ENCODE results near the gene CNPY1. TPM values are rescaled to one million over a fixed set of nuclear protein-coding genes. Genes with fewer than 3 reads are reported as not detected.

The CNPY1 gene
- total RNA-seq, 1 experiment from 2014 or later, result not detected

DNA sequence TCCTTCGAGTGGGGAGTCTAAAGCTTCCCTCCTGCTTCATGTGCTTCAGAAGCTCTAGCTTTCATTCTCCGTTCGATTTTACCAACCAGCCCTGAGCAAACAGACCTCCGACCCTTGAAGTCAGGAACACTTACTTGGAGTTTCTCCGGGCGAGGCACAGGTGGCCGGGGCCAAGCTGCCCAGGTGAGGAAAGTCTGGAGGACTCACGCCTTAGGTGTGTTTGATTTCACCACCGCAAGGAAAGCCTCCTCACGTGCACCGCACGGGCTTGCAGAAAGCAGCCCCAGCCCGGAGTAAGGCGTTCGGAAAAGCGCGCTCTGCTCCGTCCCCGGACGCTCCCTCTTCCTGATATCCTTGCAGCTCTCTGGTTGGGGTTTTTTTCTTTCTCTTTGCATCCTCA, 30.1 kb upstream of the CNPY1 start:
- H3T11ph ChIP-seq (ENCODE audit: low read length), result no peak overlapping the region
- Mint-ChIP-seq H3K9me3 (no peaks in the 10 kb centered on the region), H3K36me3 (ENCODE audit: insufficient read depth in 1 of 3, low read depth in 3 of 3) (no peaks in the 10 kb centered on the region), H3K27ac (no peak overlapping the region; a peak in 1 of 7 replicates), H3K27me3 (ENCODE audit: low read depth) (peaks cover 10% of the 10 kb centered on the region), H3K4me1 (peaks cover 2 to 14% of the 10 kb centered on the region in 2 experiments; a peak in 3 of 4 replicates), H3K4me3 (no peak overlapping the region)
- no peaks in the 10 kb centered on the region for H3K23me2 ChIP-seq (ENCODE audit: insufficient read length, low read depth, low read length, poor library complexity, severe bottlenecking)
- no peak overlapping the region for H3K56ac ChIP-seq (ENCODE audit: insufficient read length, low read depth, low read length)
- H3K4me2 ChIP-seq (ENCODE audit: insufficient read depth, insufficient read length, low read length), result no peak overlapping the region
- no peak overlapping the region for H2BK5ac ChIP-seq (ENCODE audit: insufficient read length, low read length)
- no CpG with 5 or more reads among the region's 20 CpGs for WGBS (ENCODE audit: extremely low coverage, insufficient read length, low lambda C conversion rate)
- H2AFZ ChIP-seq (ENCODE audit: low read length), result no peak overlapping the region
- no peak overlapping the region for H3K14ac ChIP-seq (ENCODE audit: insufficient read depth, low read length)
- no peak overlapping the region for H3K9ac ChIP-seq (ENCODE audit: extremely low read depth, insufficient read length, low read length)
- no peak overlapping the region for H2BK20ac ChIP-seq (ENCODE audit: low read depth, low read length, poor library complexity, severe bottlenecking)
- DNase-seq, result no peak
- H3K79me2 ChIP-seq (ENCODE audit: insufficient read depth, low read length), result no peaks in the 10 kb centered on the region
- no peak overlapping the region for H4K8ac ChIP-seq (replicated peaks; ENCODE audit: insufficient read length, low read depth, low read length)
- H3K79me1 ChIP-seq (ENCODE audit: insufficient read depth, low read depth, low read length, poor library complexity, severe bottlenecking), result no peaks in the 10 kb centered on the region
- H4K91ac ChIP-seq (ENCODE audit: insufficient read length, low read depth, low read length), result no peak overlapping the region
- no peak overlapping the region for H2AK5ac ChIP-seq (ENCODE audit: insufficient read length, low read length)
- H2BK120ac ChIP-seq (ENCODE audit: low read depth, low read length, poor library complexity, severe bottlenecking), result no peak overlapping the region
- H3K27me3 ChIP-seq (ENCODE audit: insufficient read depth, low read length), result no peaks in the 10 kb centered on the region
- no peaks in the 10 kb centered on the region for H3K9me3 ChIP-seq (ENCODE audit: control insufficient read depth, low read depth, low read length)
- no peak overlapping the region for H2BK12ac ChIP-seq (ENCODE audit: insufficient read length, low read depth, low read length)
- no peak overlapping the region for H2BK15ac ChIP-seq (ENCODE audit: low read depth, low read length)
- TF ChIP-seq, protein P1, sequence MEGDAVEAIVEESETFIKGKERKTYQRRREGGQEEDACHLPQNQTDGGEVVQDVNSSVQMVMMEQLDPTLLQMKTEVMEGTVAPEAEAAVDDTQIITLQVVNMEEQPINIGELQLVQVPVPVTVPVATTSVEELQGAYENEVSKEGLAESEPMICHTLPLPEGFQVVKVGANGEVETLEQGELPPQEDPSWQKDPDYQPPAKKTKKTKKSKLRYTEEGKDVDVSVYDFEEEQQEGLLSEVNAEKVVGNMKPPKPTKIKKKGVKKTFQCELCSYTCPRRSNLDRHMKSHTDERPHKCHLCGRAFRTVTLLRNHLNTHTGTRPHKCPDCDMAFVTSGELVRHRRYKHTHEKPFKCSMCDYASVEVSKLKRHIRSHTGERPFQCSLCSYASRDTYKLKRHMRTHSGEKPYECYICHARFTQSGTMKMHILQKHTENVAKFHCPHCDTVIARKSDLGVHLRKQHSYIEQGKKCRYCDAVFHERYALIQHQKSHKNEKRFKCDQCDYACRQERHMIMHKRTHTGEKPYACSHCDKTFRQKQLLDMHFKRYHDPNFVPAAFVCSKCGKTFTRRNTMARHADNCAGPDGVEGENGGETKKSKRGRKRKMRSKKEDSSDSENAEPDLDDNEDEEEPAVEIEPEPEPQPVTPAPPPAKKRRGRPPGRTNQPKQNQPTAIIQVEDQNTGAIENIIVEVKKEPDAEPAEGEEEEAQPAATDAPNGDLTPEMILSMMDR (conservative IDR thresholded peaks at IDR 0.05), result no peak
- H3K18ac ChIP-seq (ENCODE audit: insufficient read length, low read depth, low read length), result no peak overlapping the region
- H3K4me1 ChIP-seq (ENCODE audit: insufficient read depth, low read length), result no peaks in the 10 kb centered on the region; the same call in 1 of the 2 replicates
- H4K5ac ChIP-seq (ENCODE audit: insufficient read length, low read depth, low read length), result no peak overlapping the region
- no peak overlapping the region for H3K23ac ChIP-seq (ENCODE audit: insufficient read length, low read depth, low read length)
- no peak overlapping the region for H3K27ac ChIP-seq (ENCODE audit: insufficient read length, low read depth, low read length)
- H3K4ac ChIP-seq (ENCODE audit: low read depth, low read length), result no peak overlapping the region
- no peaks in the 10 kb centered on the region for H4K20me1 ChIP-seq (ENCODE audit: control insufficient read depth, insufficient read depth, insufficient read length)

Measured in H9 (cell line).